Right kidney (tissue), 9 donors: ENCODE measurements around the gene OSCAR.

Experiments used
- DNase-seq: peaks from one replicate; pipeline ENCODE4 v3.0.0-alpha.2; 2016
- long read RNA-seq, 8 donors: transcript quantifications; one replicate each; lab custom pipeline, GENCODE V29; 2026

Gene OSCAR, protein sequence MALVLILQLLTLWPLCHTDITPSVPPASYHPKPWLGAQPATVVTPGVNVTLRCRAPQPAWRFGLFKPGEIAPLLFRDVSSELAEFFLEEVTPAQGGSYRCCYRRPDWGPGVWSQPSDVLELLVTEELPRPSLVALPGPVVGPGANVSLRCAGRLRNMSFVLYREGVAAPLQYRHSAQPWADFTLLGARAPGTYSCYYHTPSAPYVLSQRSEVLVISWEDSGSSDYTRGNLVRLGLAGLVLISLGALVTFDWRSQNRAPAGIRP
- long read RNA-seq, donor 1: 0 reads
- long read RNA-seq, donor 2: 0 reads
- long read RNA-seq, donor 3: 0 reads
- long read RNA-seq, donor 4, partial matches to known transcripts: 117 of 265 reads
- long read RNA-seq, donor 4, other reads (novel, unspliced or antisense): 148 of 265 reads
- long read RNA-seq, donor 5: 0 reads
- long read RNA-seq, donor 6: 0 reads
- long read RNA-seq, donor 7: 0 reads
- long read RNA-seq, donor 8: 0 reads

- DNase-seq: no peak
These were observed at the start of gene OSCAR for GRCh38 chr19:54100561-54100960. Gene OSCAR, minus strand, starts transcription at chr19:54100803. Its CDS starts 11 bp downstream, at chr19:54100792.

- no peak for DNase-seq
These were observed 48.6 kb upstream of the OSCAR start for GRCh38 chr19:54149021-54149812.

GRCh38 chr19:54148158-54148557, 47.6 kb upstream of the OSCAR start:
- no peak for DNase-seq

DNA sequence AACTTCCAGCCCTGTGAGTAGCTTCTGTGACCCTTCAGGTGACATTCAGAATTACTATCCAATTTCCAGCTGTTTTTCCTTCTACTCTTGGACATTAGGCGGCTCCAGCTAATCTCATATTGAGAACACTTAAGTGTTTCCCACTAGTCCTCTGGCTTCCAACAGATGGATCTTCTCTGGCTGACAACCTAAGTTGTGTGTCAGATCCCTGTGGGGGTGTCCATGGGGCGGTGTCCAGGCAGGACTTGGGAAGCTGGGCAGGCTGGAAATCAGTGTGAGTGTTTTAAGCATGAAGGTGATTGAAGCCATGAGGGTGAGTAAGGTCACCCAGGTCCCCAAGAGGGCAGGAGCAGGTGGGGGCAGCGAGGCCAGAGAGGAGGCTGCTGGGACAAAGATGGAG, 47.1 kb upstream of the OSCAR start:
- DNase-seq: no peak

GRCh38 chr19:54145541-54146158, 45.0 kb upstream of the OSCAR start:
- no peak for DNase-seq

- no peak for DNase-seq
These were observed 41.7 kb upstream of the OSCAR start for GRCh38 chr19:54142166-54142780.

DNA sequence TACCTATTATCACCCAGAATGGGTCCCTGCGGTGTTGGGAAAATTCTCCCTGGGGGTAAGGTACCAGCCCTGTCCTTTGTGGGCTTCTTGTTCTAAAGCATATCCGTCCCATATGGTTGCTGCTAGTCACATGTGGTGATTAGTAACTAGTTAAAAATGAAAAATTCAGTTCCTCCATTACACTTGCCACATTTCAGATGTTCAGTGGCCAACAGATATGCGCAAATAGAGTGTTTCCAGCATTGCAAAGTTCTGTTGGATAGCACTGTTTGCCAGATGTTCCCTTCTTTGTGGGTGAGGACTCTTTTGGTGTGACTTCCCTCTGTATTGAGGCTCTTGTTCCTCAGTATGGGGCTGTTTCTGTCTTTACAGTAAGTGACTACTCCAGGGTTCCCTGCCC, 40.8 kb upstream of the OSCAR start:
- no peak for DNase-seq

DNA sequence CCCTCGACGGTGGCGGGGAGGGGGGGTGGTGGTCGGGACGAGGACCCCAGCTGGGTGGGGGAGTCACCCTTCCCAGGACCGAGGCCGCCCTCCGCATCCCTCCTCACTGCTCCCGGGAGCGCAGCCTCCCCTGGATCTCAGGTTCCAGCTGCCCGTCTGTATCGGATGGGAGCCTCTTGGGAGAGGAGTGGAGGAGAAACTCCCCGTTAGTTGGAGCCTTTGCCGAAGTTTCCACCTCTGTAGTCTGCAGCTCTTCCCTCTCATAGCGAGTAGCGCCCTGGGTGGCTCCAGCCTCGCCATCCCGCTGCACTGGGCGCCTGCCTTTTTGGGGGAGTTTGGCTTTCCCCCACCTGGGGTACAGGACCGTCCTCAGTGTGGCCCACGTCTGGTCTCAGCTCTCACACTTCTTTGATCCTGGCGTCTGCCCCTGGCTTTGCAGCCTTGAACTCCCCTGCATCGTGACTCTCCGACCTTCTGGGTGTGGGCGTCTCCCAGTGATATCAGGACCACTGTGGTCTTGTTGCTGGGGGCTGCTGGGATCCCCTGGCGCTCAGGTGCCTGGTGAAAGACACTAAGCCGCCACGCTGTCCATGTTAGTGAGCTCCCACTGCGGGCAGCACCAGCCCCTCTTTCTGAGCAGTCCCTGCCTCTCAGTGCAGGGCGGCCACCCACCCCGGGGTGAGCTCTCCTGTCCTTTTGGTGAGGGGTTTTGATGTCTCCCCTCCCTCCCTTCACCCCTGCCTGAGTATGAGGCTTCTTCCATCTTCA, 38.1 kb upstream of the OSCAR start:
- DNase-seq: no peak

GRCh38 chr19:54137699-54138488, 37.3 kb upstream of the OSCAR start, which contains the start of gene CNOT3:
Gene CNOT3, plus strand, starts transcription at chr19:54137762. Its CDS starts 5,217 bp downstream, at chr19:54142979.
- DNase-seq: no peak

- peak; percentile 92 for DNase-seq
These were observed 36.5 kb upstream of the OSCAR start for GRCh38 chr19:54136864-54137698.

GRCh38 chr19:54136086-54136863, 35.7 kb upstream of the OSCAR start:
- no peak for DNase-seq

- DNase-seq: no peak
These were observed 33.5 kb upstream of the OSCAR start for GRCh38 chr19:54133957-54134590.

GRCh38 chr19:54133312-54133956, 32.8 kb upstream of the OSCAR start:
- no peak for DNase-seq

GRCh38 chr19:54129617-54129996, 29.0 kb upstream of the OSCAR start:
- DNase-seq: no peak

DNA sequence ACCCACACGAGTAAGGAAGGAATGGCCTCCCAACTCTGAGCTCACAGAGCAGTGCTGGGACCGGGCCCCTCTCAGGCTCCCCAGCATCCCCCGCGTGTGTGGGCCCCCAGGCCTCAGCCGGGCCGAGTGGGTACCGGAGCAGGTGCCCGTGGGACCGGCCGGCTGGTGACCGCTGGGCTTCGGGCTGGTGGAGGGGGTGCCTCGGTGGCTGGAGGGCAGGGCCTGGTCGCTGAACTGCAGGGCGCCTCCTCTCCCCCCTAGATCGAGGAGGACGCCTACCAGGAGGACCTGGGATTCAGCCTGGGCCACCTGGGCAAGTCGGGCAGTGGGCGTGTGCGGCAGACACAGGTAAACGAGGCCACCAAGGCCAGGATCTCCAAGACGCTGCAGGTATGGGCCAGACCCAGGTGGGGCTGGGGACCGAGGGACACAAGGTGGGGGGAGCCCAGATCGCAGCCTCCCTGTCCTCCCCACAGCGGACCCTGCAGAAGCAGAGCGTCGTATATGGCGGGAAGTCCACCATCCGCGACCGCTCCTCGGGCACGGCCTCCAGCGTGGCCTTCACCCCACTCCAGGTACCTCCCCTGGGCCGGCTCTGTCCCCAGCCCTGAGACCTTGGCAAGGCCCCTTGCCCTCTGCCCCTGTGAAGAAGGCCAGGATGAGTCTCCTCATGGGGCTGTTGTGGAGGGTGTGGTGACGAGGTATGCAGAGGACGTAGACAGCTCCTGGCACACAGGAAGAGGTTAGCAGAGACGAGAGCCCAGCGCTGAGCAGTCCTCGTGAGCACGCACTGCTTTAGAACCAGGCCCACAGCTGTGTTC, 28.4 kb upstream of the OSCAR start:
- DNase-seq: no peak

DNA sequence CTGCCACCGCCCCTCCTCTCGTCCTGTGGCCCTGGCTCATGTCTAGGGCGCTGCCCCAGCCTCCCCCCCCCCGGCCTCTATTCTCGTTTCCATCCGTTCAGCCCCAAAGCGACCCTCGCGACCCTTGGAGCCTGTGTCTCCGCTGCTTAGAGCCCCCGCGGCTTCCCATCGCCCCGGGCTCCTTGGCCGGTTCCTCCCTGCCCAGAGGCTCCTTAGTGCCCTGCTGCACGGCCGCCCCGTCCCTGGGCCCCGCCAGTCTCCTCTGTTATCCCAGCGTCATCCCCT, 27.8 kb upstream of the OSCAR start:
- no peak for DNase-seq
